ENCODE data around the gene FBXO3. TPM values are rescaled to one million over a fixed set of nuclear protein-coding genes. Genes with fewer than 3 reads are reported as not detected.

The FBXO3 gene
- total RNA-seq, 4 donors from 2014 or later, result 26.5 to 49.2 (median 43.8) TPM

DNA sequence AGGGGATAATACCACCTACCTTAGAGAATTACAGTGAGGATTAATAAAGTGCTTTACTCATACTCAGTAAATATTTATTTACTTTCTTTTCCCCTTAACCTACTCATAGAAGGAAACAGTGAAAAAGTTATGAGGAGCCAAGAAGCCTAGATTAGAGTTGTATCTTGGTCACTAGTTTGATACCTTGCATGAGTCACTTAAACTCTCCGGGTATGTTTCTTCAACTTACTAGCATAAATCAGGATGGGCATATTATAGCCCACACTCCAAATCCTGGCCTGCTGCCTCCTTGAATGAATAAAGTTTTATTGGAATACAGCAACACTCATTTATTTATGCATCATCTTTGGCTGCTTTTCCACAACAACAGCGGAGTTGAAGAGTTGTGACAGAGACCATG is 8.2 kb downstream of the FBXO3 start:
- H3K27ac ChIP-seq (replicated peaks in 1 of 4), result no peak overlapping the region
- intact Hi-C loops (cut with DNase I), result no loop called here
- 79% methylated on average over 2 of the region's 2 CpGs for WGBS
- no peak overlapping the region for H3K4me3 ChIP-seq
- H3K9me3 ChIP-seq, result no peaks in the 10 kb centered on the region
- no peak for DNase-seq (ENCODE audit: extremely low spot score)
- H3K4me1 ChIP-seq, result no peaks in the 10 kb centered on the region
- TF ChIP-seq EP300 (IDR thresholded peaks at IDR 0.05) (no peak), POLR2A (IDR thresholded peaks at IDR 0.05; ENCODE audit: low read depth) (no peak), POLR2AphosphoS5 (IDR thresholded peaks at IDR 0.05) (no peak)
- TF ChIP-seq, protein P1, sequence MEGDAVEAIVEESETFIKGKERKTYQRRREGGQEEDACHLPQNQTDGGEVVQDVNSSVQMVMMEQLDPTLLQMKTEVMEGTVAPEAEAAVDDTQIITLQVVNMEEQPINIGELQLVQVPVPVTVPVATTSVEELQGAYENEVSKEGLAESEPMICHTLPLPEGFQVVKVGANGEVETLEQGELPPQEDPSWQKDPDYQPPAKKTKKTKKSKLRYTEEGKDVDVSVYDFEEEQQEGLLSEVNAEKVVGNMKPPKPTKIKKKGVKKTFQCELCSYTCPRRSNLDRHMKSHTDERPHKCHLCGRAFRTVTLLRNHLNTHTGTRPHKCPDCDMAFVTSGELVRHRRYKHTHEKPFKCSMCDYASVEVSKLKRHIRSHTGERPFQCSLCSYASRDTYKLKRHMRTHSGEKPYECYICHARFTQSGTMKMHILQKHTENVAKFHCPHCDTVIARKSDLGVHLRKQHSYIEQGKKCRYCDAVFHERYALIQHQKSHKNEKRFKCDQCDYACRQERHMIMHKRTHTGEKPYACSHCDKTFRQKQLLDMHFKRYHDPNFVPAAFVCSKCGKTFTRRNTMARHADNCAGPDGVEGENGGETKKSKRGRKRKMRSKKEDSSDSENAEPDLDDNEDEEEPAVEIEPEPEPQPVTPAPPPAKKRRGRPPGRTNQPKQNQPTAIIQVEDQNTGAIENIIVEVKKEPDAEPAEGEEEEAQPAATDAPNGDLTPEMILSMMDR (IDR thresholded peaks at IDR 0.05), result no peak
- H3K27me3 ChIP-seq, result no peaks in the 10 kb centered on the region
- peaks cover 45 to 88% (median 67%) of the 10 kb centered on the region in 4 donors for H3K36me3 ChIP-seq

DNA sequence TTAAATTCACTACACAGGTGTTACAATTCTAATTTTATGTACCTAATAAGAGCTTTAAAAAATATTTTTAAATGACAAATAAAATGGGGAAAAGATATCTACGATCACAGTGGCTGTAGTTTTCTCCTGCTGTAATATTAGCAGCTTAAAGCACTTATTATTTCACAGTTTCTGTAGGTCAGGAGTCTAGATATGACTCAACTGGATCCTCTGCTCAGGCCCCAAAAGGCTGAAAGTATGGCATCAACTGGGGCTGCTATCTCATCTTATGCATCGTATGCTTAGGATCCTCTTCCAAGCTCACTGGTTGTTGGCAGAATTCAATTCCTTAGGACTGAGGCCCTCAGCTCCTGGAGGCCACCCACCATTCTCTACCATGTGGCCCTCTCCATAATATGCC is 12.8 kb downstream of the FBXO3 start:
- 92% methylated on average over 2 of the region's 2 CpGs for WGBS

DNA sequence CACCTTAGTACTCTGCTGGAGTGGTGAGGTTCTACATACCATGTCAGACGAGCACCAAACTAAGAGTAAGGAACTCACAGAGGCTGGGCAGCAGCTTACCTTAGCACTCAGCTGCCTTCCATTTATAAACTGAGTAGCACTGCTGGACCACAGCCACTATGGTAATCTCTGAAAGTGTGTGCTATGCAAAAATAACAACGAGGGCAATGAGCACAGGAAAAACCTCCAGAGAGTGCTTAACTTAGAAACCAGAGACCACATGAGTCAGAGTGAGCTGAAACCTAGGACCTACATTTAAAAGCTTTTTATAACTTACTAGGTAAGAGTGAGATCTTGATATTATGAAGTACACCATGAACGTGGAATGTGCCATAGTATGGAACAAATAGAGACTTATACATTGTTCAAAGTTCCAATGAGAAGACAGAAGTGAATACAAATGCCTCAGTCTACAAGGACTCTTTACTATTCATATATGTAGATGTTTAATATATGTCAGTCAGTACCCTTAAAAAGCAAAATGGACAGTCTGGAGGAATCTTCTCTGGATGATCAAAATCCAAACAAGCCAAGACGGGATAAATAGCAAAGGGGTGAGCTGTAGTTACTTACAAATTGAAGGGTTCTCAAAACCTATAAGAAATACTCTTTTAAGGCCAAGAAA is 20.9 kb downstream of the FBXO3 start:
- peaks cover 10 to 18% (median 12%) of the 10 kb centered on the region in 4 donors for H3K4me1 ChIP-seq
- no peak overlapping the region for H3K4me3 ChIP-seq
- H3K27me3 ChIP-seq, result no peaks in the 10 kb centered on the region
- no peak for DNase-seq (ENCODE audit: extremely low spot score)
- 44% methylated on average over 4 of the region's 4 CpGs for WGBS
- intact Hi-C loops (cut with DNase I), result no loop called here
- TF ChIP-seq POLR2AphosphoS5 (IDR thresholded peaks at IDR 0.05), result no peak
- TF ChIP-seq POLR2A (IDR thresholded peaks at IDR 0.05; ENCODE audit: low read depth), result no peak
- H3K36me3 ChIP-seq, result peaks cover 31 to 87% (median 64%) of the 10 kb centered on the region in 4 donors
- H3K27ac ChIP-seq (replicated peaks in 1 of 4), result peak overlapping the region in 2 of 4 donors; percentile 17 to 32
- H3K9me3 ChIP-seq, result no peaks in the 10 kb centered on the region

More for the DNA sequence above, 12.8 kb downstream of the FBXO3 start:
- no peaks in the 10 kb centered on the region for H3K27me3 ChIP-seq
- intact Hi-C loops (cut with DNase I), result no loop called here
- H3K4me1 ChIP-seq, result no peaks in the 10 kb centered on the region
- no peak for DNase-seq (ENCODE audit: extremely low spot score)
- H3K4me3 ChIP-seq, result no peak overlapping the region
- H3K36me3 ChIP-seq, result peaks cover 47 to 96% (median 73%) of the 10 kb centered on the region in 4 donors
- no peak overlapping the region for H3K27ac ChIP-seq (replicated peaks in 1 of 4)
- no peak for TF ChIP-seq POLR2AphosphoS5 (IDR thresholded peaks at IDR 0.05)
- TF ChIP-seq EP300 (IDR thresholded peaks at IDR 0.05), result no peak
- no peaks in the 10 kb centered on the region for H3K9me3 ChIP-seq

DNA sequence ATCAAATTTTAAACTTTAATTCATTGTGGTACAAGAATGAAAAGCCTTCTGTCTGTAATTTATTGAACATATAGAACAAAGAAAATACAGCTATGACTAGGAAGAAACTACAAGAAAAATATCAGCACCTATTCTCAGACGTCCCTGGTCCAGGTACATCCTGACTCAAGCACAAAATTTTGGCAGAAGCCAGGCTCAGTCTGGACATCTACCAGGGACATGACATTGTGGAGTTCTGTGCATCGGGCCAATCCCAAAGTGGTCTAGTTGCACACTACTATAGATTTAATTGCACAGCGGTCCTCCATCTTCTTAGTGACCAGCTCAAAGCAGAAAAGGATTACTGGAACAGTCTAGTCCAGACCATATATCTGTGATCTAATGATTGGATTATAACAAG is 22.4 kb downstream of the FBXO3 start:
- Histone ChIP-seq H3K27ac (replicated peaks in 1 of 4) (no peak overlapping the region), H3K4me1 (peaks cover 10 to 31% (median 23%) of the 10 kb centered on the region in 4 donors), H3K9me3 (no peaks in the 10 kb centered on the region), H3K27me3 (no peaks in the 10 kb centered on the region), H3K4me3 (no peak overlapping the region), H3K36me3 (peaks cover 17 to 75% (median 50%) of the 10 kb centered on the region in 4 donors)
- TF ChIP-seq POLR2A (IDR thresholded peaks at IDR 0.05; ENCODE audit: low read depth) (no peak), EP300 (IDR thresholded peaks at IDR 0.05) (no peak), POLR2AphosphoS5 (IDR thresholded peaks at IDR 0.05) (no peak)
- TF ChIP-seq, protein P1 (IDR thresholded peaks at IDR 0.05), result no peak
- DNase-seq (ENCODE audit: extremely low spot score), result no peak
- intact Hi-C loops (cut with DNase I), result no loop called here
- WGBS, result 83% methylated on average over 3 of the region's 3 CpGs

DNA sequence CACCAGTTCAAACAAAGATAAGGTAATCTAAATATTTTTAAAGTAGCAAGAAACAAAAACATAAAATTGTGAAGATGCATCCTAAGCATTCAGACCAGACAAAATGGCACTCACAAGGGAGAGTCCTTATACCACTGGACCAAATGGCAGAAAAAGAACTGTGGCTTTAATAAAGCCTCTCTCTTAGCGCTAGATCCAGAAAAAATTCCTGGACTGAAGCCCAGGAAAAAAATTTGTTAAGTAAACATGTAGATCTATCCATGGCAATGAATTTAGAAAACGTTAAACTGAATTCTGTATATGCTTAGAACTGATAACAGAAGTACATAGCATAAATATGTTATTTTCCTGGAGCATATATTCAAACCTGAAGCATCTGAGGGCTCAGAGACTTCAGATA is 26.3 kb downstream of the FBXO3 start:
- H3K27me3 ChIP-seq, result no peaks in the 10 kb centered on the region
- WGBS, result 18% methylated on average over 2 of the region's 2 CpGs
- DNase-seq (ENCODE audit: extremely low spot score), result no peak
- H3K36me3 ChIP-seq, result peaks cover 0 to 59% (median 27%) of the 10 kb centered on the region in 4 donors
- intact Hi-C loops (cut with DNase I), result no loop called here
- H3K27ac ChIP-seq (replicated peaks in 1 of 4), result peak overlapping the region in 2 of 4 donors; percentile 0 to 17
- no peaks in the 10 kb centered on the region for H3K9me3 ChIP-seq
- TF ChIP-seq POLR2A (IDR thresholded peaks at IDR 0.05; ENCODE audit: low read depth), result no peak
- no peak for TF ChIP-seq EP300 (IDR thresholded peaks at IDR 0.05)
- TF ChIP-seq POLR2AphosphoS5 (IDR thresholded peaks at IDR 0.05), result no peak
- TF ChIP-seq, protein P1 (IDR thresholded peaks at IDR 0.05), result no peak
- H3K4me3 ChIP-seq, result no peak overlapping the region
- H3K4me1 ChIP-seq, result peaks cover 0 to 20% (median 13%) of the 10 kb centered on the region in 4 donors
